SK-N-MC (cell line): Measurements from ENCODE around the gene TRPC4AP.

Experiments
- EZH2 ChIP-seq: fragments of 200-600 bp; sonication (generic); IDR thresholded peaks from one replicate; pipeline ENCODE4 v1.6.1; 2017; ENCODE audit warnings: antibody characterized with exemption
- FOXP2 ChIP-seq: optimal IDR thresholded peaks from 2 replicates; pipeline ENCODE3; 2011; ENCODE audit warnings: mild to moderate bottlenecking, moderate library complexity; ENCODE audit not compliant: insufficient read depth; ENCODE audit errors: extremely low read length, control extremely low read depth
- POLR2AphosphoS5 ChIP-seq: IDR thresholded peaks from 2 replicates; pipeline ENCODE4 v1.6.1; 2012; ENCODE audit warnings: mild to moderate bottlenecking, low read depth, low read length, borderline replicate concordance

DNA sequence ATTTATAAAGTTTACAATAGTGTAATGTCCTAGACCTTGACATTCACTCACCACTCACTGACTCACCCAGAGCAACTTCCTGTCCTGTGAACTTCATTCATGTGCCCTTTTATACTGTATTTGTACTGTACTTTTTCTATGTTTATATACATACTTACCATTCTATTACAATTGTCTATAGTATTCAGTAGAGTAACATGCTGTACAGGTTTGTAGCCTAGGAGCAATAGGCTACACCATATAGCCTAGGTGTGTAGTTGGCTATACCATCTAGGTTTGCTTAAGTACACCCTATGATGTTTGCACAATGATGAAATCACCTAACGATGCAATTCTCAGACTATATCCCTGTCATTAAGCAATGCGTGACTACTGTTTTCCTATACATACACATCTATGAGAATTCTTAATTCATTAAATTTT is 37.1 kb upstream of the TRPC4AP start:
- no peak for TF ChIP-seq EZH2
- TF ChIP-seq POLR2AphosphoS5, result no peak
- TF ChIP-seq FOXP2, result no peak
